ENCODE measurements around the gene ANKRD44. TPM values are rescaled to one million over a fixed set of nuclear protein-coding genes. Genes with fewer than 3 reads are reported as not detected.

ANKRD44 gene
- polyA plus RNA-seq, 2 of the 4 experiments (the other 2 are of a cell fraction), result 0.97 to 5.9 TPM

DNA sequence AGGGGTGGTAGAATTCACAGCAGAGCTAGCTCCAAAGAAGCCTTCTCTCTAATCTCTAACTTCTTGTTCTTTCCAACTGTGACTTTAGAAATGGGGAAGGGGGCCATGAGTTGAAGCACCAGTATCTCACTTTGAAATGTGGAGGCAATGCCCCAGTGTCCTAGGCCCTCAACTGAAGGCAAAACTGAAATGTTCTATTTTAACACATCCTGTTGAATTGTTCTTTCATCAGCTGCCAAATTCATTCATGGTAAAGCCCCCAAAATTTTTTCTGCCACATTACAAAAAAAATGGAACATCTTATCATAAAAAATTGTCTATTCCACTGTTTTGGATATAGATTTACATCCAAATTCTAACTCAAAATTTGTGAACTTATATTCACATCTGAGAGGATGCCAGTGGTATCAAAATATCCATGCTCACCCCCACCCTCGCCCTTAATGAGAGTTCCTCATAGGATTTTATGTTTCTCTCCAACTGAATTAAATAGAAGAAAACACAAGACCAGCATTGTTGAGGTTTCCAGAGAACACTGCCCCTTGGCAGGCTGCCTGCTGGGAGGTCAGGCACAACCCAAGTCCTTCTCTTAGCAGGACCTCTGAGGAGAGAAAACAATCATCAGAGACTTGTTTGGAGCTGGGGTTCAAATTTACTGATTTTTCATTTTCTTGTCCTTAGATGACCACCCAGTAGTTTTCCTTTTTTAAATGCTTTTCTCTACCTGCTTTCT, 236.7 kb downstream of the ANKRD44 start:
- WGBS (ENCODE audit: missing lambda C conversion rate), result 19% methylated on average over 1 of the region's 1 CpG
- DNase-seq (ENCODE audit: low read depth in 1 of 2, low spot score in 1 of 2), result no peak
- FAIRE-seq, result no peak

DNA sequence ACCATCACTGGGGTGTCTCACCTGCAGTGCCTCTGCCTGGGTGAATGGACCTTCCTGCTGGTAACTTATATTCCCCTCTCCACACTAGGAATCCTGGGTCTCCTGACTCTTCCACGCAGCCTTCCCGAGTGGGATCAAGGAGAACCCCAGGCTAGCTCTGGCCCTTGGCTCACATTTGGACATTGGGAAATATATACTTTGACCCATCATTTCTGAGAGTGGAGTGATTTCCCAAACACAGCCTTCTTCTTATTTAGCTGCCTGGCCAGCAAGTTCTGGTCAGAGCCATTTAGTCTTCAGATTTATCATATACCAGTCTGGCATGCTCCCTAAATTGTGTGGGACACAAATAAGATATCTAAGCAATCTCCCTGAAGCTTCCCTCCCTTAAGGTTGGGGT, 237.3 kb downstream of the ANKRD44 start:
- Histone ChIP-seq H3K4me3 (no peak overlapping the region), H3K4me2 (no peak overlapping the region), H3K27ac (no peak overlapping the region), H3K9me3 (no peaks in the 10 kb centered on the region), H3K4me1 (no peaks in the 10 kb centered on the region)
- no peak for ATAC-seq
- DNase-seq (ENCODE audit: low read depth in 1 of 2, low spot score in 1 of 2), result no peak
- ChIA-PET POLR2A (no interaction called here), CTCF (interaction anchor here (1.0 kb wide), 1 partner anchor 40 kb away, joined by 3 read pairs; no protein-coding TSS in a partner anchor)
- 85% methylated on average over 2 of the region's 2 CpGs for WGBS (ENCODE audit: missing lambda C conversion rate)
- FAIRE-seq, result no peak
- TF ChIP-seq, protein P1, sequence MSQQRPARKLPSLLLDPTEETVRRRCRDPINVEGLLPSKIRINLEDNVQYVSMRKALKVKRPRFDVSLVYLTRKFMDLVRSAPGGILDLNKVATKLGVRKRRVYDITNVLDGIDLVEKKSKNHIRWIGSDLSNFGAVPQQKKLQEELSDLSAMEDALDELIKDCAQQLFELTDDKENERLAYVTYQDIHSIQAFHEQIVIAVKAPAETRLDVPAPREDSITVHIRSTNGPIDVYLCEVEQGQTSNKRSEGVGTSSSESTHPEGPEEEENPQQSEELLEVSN (IDR thresholded peaks at IDR 0.05; ENCODE audit: borderline replicate concordance, low read depth), result no peak
- TF ChIP-seq, protein P2, sequence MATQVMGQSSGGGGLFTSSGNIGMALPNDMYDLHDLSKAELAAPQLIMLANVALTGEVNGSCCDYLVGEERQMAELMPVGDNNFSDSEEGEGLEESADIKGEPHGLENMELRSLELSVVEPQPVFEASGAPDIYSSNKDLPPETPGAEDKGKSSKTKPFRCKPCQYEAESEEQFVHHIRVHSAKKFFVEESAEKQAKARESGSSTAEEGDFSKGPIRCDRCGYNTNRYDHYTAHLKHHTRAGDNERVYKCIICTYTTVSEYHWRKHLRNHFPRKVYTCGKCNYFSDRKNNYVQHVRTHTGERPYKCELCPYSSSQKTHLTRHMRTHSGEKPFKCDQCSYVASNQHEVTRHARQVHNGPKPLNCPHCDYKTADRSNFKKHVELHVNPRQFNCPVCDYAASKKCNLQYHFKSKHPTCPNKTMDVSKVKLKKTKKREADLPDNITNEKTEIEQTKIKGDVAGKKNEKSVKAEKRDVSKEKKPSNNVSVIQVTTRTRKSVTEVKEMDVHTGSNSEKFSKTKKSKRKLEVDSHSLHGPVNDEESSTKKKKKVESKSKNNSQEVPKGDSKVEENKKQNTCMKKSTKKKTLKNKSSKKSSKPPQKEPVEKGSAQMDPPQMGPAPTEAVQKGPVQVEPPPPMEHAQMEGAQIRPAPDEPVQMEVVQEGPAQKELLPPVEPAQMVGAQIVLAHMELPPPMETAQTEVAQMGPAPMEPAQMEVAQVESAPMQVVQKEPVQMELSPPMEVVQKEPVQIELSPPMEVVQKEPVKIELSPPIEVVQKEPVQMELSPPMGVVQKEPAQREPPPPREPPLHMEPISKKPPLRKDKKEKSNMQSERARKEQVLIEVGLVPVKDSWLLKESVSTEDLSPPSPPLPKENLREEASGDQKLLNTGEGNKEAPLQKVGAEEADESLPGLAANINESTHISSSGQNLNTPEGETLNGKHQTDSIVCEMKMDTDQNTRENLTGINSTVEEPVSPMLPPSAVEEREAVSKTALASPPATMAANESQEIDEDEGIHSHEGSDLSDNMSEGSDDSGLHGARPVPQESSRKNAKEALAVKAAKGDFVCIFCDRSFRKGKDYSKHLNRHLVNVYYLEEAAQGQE (IDR thresholded peaks at IDR 0.05), result no peak
- no peak for TF ChIP-seq MAFK (IDR thresholded peaks at IDR 0.05; ENCODE audit: partially characterized antibody)
- TF ChIP-seq SREBF2 (IDR thresholded peaks at IDR 0.05), result no peak
- TF ChIP-seq MYC (IDR thresholded peaks at IDR 0.05; ENCODE audit: borderline replicate concordance, low read length), result no peak
- TF ChIP-seq HOXA7 (CRISPR knock-in tag; IDR thresholded peaks at IDR 0.05), result no peak
- TF ChIP-seq HEYL (CRISPR knock-in tag; IDR thresholded peaks at IDR 0.05), result no peak
- no peak for TF ChIP-seq NR3C1 (IDR thresholded peaks at IDR 0.05)
- no peak for TF ChIP-seq FOXS1 (CRISPR knock-in tag; IDR thresholded peaks at IDR 0.05)

More for the DNA sequence above, 236.7 kb downstream of the ANKRD44 start:
- no peak overlapping the region for H3K4me3 ChIP-seq
- H3K4me1 ChIP-seq, result no peaks in the 10 kb centered on the region
- ATAC-seq, result no peak
- ChIA-PET POLR2A (no interaction called here), CTCF (interaction anchor here (1.0 kb wide), 1 partner anchor 39 kb away, joined by 3 read pairs; no protein-coding TSS in a partner anchor)
- H3K9me3 ChIP-seq, result no peaks in the 10 kb centered on the region
- H3K27ac ChIP-seq, result no peak overlapping the region
- TF ChIP-seq MYC (IDR thresholded peaks at IDR 0.05; ENCODE audit: borderline replicate concordance, low read length) (no peak), NR3C1 (IDR thresholded peaks at IDR 0.05) (no peak), GATA3 (IDR thresholded peaks at IDR 0.05; ENCODE audit: borderline replicate concordance) (no peak), JUN (IDR thresholded peaks at IDR 0.05) (no peak), ZC3H11A (IDR thresholded peaks at IDR 0.05) (no peak), CEBPB (IDR thresholded peaks at IDR 0.05) (no peak), RCOR1 (IDR thresholded peaks at IDR 0.05; ENCODE audit: low read depth, low read length) (no peak), MAZ (IDR thresholded peaks at IDR 0.05; ENCODE audit: borderline replicate concordance, low read depth, low read length) (no peak), BHLHE40 (IDR thresholded peaks at IDR 0.05; ENCODE audit: low read depth, low read length) (no peak), FOSB (CRISPR knock-in tag; IDR thresholded peaks at IDR 0.05) (no peak), TP53 (CRISPR knock-in tag; IDR thresholded peaks at IDR 0.05) (no peak), ZNF302 (CRISPR knock-in tag; IDR thresholded peaks at IDR 0.05) (no peak), SREBF2 (IDR thresholded peaks at IDR 0.05) (no peak), JUNB (IDR thresholded peaks at IDR 0.05) (no peak), POLR2A (IDR thresholded peaks at IDR 0.05; ENCODE audit: low read length) (no peak), CHD2 (IDR thresholded peaks at IDR 0.05; ENCODE audit: low read length, partially characterized antibody) (no peak)
- TF ChIP-seq, protein P3, sequence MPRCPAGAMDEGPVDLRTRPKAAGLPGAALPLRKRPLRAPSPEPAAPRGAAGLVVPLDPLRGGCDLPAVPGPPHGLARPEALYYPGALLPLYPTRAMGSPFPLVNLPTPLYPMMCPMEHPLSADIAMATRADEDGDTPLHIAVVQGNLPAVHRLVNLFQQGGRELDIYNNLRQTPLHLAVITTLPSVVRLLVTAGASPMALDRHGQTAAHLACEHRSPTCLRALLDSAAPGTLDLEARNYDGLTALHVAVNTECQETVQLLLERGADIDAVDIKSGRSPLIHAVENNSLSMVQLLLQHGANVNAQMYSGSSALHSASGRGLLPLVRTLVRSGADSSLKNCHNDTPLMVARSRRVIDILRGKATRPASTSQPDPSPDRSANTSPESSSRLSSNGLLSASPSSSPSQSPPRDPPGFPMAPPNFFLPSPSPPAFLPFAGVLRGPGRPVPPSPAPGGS (IDR thresholded peaks at IDR 0.05), result no peak
- TF ChIP-seq, protein P1 (IDR thresholded peaks at IDR 0.05; ENCODE audit: borderline replicate concordance, low read depth), result no peak
- TF ChIP-seq, protein P2 (IDR thresholded peaks at IDR 0.05), result no peak
- no peak overlapping the region for H3K4me2 ChIP-seq

Measured in A549 (cell line).